GM12873 (cell line): ENCODE results near the gene NBAS.

Experiments
- TF ChIP-seq, protein P1 (sequence below): IDR thresholded peaks from 2 replicates; pipeline ENCODE4 v1.5.1; 2012; ENCODE audit warnings: low read depth, mild to moderate bottlenecking, moderate library complexity, low read length, control low read depth; ENCODE audit not compliant: insufficient read depth; ENCODE audit errors: missing control alignments

NBAS gene

DNA sequence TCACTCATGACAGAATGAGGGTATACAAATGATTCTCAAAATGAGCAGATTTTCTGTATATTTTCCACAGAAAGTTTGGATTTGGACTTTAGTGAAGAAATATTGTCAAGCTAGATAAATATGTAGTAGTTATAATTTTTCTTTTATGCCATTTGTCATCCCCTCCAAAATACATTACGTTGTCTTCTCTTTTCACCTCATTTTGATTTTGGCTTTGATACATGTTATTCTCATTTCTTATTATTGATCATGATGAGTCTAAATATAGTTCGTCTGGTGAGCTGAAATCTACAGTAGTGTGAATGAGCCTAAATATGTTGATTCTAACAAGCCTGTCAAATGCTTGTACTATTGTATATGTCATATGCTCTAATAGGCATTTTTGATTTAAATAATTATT, 42.8 kb upstream of the NBAS start:
- TF ChIP-seq, protein P1, sequence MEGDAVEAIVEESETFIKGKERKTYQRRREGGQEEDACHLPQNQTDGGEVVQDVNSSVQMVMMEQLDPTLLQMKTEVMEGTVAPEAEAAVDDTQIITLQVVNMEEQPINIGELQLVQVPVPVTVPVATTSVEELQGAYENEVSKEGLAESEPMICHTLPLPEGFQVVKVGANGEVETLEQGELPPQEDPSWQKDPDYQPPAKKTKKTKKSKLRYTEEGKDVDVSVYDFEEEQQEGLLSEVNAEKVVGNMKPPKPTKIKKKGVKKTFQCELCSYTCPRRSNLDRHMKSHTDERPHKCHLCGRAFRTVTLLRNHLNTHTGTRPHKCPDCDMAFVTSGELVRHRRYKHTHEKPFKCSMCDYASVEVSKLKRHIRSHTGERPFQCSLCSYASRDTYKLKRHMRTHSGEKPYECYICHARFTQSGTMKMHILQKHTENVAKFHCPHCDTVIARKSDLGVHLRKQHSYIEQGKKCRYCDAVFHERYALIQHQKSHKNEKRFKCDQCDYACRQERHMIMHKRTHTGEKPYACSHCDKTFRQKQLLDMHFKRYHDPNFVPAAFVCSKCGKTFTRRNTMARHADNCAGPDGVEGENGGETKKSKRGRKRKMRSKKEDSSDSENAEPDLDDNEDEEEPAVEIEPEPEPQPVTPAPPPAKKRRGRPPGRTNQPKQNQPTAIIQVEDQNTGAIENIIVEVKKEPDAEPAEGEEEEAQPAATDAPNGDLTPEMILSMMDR, result no peak

DNA sequence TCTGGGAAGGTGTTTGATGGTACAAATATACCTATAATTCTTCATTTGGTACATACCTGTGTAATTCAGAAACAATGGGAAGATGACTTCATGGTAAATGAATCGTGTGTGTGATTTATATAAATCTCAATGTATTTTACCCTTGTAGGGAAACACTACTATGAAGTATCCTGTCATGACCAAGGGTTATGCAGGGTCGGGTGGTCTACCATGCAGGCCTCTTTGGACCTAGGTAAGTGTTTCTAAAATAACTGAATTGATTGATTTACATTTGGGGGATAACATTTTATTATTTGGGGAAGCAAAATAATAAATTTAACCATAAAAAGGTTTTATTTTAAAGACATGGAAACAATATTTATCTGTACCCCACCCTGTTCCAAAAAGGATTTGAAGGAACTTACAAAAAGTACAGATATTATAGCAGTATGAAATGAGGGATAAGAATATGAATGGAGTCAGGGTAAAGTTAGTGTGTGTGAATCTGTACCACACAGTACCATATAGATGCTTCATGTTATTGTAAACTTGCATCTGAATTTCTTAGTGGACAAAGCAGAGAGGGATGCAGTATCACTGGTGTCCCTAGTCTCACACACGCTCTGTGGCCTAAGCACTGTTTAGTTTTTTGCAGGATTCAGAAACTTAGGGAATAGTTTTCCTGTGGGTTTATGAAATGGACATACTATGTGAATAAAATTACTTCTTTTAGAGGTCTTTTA, 42.1 kb upstream of the NBAS start:
- TF ChIP-seq, protein P1, result no peak

DNA sequence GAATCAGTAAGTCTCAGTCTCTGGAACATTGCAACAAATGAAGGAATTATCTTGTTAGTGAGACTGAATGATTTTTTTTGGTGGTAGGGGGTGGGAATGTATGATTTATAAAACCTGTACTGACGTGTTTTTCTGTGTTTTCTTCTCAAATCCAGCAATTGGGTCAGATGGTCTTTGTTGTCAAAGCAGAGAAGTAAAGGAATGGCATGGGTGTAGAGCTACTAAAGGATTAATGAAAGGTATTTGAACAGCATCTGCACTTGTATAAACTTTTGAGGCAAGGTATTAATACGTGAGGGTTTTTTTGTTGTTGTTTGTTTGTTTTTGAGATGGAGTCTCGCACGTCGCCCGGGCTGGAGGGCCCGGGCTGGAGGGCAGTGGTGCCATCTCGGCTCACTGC, 41.3 kb upstream of the NBAS start:
- TF ChIP-seq, protein P1, result no peak

DNA sequence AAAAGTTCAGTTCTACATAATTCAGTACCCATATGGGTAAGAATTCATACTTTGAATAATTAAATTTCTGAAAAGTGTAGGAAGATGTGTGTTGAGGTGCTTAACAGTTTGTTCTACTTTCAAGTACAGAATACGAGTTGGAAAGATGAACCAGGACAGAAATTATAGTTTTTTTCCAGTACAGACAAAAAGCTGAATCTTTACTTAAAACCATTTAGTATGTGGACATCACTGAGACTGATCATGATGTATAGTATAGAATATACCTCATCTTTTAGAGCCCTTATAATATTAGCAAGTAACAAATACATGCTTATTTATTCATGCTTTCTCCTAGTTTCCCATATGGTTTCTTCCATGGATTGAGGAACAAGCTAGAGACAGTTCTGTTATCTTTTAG, 40.5 kb upstream of the NBAS start:
- TF ChIP-seq, protein P1, result no peak

DNA sequence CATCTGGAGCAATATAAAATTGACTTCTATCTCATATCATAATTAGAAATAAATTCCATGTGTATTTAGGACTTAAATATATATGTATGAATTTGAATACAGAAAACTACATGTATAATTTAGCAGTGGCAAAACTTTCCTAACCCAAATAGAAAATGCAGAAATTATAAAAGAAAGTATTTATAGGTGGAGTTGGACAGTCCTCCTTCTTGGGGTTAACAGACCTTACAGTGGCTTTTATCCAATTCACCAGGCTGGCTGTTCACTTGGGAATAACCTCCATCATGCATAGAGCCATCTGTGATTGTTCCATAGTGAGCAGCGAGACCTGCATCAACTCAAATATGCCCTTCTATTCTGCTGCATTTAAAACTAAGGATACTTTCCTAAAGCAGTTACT, 38.9 kb upstream of the NBAS start:
- TF ChIP-seq, protein P1, result no peak

DNA sequence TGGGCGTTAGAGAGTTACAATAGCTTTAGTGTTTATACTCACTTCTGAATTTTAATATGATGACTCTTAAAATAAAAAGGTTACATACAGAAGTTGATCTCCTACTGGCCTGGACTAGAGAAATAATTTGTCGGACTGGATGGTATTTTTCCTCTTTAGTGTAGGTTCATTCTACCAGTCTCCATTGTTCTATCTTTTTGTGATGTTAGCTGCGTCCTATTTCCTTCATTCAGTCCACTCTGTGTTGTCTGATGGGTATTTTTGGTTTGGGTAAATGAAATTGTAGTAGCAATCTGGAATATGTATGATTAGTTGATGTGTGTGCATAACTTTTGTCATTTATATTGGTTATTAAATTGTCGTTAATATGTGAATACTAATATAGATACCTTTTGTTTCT, 35.8 kb upstream of the NBAS start:
- TF ChIP-seq, protein P1, result no peak

DNA sequence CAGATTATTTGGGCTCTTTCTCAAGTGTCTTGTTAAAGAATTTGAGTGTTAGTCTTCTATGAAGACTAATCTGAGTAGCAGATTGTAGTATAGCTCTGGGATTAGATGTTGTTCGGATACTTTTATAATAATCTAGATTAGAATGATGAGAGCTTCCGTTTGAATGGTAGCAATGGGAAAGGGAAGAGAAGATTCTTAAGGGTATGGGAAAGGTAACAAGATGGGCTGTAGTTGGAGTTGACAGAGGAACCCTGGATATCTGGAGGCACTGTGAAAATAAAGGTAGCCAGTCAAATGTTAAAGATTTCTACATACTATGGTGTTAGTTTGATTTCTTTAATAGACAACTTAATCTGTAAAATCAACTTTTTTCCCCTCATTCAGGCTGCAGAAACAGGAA, 35.2 kb upstream of the NBAS start:
- TF ChIP-seq, protein P1, result no peak

DNA sequence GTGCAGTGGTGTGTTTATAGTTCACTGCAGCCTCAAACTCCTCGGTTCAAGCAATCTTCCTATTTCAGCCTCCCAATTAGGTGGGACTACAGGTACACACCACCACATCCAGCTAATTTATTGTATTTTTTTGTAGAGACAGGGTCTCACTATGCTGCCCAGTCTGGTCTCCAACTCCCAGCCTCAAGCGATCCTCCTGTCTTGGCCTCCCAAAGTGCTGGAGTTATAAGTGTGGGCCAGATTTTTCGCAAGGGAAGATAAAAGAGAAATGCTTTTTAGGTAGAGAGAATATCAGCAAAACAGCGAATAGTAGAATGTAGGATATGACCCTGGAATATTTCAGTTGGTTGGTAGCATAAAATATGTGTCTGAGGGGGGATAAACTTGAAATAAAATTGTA, 34.8 kb upstream of the NBAS start:
- TF ChIP-seq, protein P1, result no peak
